GM18861 (cell line): Measurements from ENCODE around the gene ITGB7.
A peak's percentile ranks its signal among the peaks of the same experiment; 100 is the strongest.

Experiments
- ATAC-seq: cut with Tn5 transposase; IDR thresholded peaks from one replicate; pipeline ENCODE4 v1.9.1; 2021; ENCODE audit not compliant: unreplicated experiment

The ITGB7 gene

DNA sequence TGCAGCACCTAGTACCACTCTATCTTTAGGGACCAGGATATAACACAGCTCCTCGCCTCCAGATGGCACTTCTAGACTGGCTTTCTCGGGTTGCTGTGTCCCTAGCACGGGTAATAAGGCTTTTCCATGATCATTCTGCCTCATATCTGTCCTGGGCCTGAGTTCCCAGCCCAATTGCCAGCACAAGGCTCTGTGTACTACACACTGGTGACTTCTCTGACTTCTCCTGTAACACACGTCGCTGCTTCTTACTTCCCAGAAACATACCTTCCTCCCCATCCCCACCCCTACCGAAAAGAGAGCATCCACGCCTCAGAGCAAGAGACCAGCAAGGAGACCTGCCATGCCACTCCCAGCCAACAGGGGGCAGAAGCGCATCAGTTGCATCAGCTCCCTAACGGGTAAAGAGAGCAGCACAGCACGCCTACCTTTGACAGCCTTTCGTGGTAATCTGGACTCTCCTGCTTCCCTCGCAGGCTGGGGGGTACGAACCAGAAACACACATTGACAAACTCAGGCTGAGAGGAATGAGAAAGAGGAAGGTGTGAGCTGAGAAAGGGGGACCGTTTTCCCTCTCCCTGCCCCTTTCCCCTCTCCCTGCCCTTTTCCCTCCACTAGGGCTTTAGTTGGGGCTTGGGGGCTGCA is 47.7 kb downstream of the ITGB7 start:
- peak; percentile 57 for ATAC-seq

DNA sequence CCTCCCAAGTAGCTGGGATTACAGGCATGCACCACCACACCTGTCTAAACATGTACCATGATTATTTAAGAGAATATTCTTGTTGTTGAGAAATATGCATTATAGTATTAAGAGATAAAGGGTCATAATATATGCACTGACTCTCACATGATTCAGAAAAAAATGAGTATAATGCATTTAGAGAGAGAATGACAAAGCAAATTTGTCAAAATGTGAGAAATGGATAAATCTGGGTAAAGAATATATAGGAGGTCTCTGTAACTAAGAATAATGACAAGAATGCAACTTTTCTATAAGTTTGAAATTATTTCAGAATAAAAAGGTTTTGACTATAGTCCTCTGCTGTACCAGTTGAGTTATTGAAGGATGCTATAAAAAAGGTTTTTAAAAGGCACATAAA is 54.7 kb downstream of the ITGB7 start:
- no peak for ATAC-seq

- ATAC-seq: no peak
These were observed 56.0 kb downstream of the ITGB7 start for GRCh38 chr12:53151039-53151438.

DNA sequence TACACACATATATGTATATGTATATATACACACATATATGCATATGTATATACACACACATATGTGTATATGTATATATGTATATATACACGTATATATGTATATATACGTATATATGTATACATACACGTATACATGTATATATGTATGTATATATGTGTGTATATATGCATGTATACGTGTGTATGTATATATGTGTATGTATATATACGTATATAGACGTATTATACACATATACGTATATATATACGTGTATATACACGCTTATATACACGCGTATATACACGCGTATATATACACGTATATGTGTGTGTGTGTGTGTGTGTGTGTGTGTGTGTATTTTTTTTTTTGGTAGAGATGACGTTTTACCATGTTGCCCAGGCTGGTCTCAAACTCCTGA is 59.4 kb downstream of the ITGB7 start:
- ATAC-seq: no peak

DNA sequence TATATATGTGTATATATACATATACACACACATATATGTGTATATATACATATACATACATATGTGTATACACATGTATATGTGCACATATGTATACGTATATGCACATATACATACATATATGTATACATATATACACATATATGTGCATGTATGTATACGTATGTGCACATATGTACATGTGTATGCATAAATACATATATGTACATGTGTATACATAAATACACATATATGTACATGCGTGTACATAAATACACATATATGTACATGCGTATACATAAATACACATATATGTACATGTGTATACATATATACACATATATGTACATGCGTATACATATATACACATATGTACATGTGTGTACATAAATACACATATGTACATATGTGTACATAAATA is 59.9 kb downstream of the ITGB7 start:
- no peak for ATAC-seq

- no peak for ATAC-seq
These were observed 61.4 kb downstream of the ITGB7 start for GRCh38 chr12:53145383-53146260.

GRCh38 chr12:53143355-53143754 is 63.7 kb downstream of the ITGB7 start:
- ATAC-seq: no peak
